SK-N-SH treated with all-trans-retinoic acid at 6 μM for 48 hours (cell line): ENCODE data around the gene PHF20.
"Not testable (repeated sequence)": the region's sequence is repeated elsewhere in the genome, so short reads cannot be mapped to it uniquely, and the experiment has no call there.

Source experiments
- ATAC-seq: fragments of 200-7000 bp; cut with Tn5 transposase; 3 replicates; pipeline ENCODE4 v1.9.1; 2020; ENCODE audit warnings: mild to moderate bottlenecking, moderate library complexity
- ZNF8 ChIP-seq: fragments of 450-650 bp; formaldehyde crosslinking; IDR thresholded peaks from 2 replicates; pipeline ENCODE4 v1.5.0; 2020; ENCODE audit warnings: mild to moderate bottlenecking, moderate library complexity
- TF ChIP-seq, protein P1 (sequence below): fragments of 250-450 bp; sonication (Bioruptor Pico); IDR thresholded peaks from 2 replicates; pipeline ENCODE4 v1.5.1; 2021; ENCODE audit warnings: mild to moderate bottlenecking, moderate library complexity

The PHF20 gene

DNA sequence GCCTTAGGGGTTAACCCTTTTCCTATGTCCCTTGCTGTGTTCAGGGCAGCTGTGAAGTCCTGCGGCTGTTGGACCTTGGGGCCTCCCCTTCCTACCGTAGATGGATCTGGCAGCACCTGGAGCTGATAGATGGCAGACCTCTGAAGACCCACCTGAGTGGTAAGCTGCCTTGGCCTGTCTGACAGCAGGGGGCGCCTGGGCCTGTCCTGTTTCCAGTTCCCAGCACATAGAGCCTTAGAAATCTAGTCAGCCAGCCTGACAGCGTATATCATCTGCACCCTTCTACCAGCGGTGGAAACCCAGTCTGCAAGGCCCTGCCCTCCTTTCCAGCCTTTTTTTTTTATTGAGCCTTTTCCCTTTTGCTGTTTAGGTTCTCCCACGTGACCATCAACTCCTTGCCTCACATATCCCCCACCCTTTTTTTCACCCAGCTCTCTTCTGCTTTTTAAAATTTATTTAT, 223.2 kb downstream of the PHF20 start (continued):
- TF ChIP-seq, protein P1, sequence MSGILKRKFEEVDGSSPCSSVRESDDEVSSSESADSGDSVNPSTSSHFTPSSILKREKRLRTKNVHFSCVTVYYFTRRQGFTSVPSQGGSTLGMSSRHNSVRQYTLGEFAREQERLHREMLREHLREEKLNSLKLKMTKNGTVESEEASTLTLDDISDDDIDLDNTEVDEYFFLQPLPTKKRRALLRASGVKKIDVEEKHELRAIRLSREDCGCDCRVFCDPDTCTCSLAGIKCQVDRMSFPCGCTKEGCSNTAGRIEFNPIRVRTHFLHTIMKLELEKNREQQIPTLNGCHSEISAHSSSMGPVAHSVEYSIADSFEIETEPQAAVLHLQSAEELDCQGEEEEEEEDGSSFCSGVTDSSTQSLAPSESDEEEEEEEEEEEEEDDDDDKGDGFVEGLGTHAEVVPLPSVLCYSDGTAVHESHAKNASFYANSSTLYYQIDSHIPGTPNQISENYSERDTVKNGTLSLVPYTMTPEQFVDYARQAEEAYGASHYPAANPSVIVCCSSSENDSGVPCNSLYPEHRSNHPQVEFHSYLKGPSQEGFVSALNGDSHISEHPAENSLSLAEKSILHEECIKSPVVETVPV (CRISPR knock-in tag): no peak
- TF ChIP-seq ZNF8 (CRISPR knock-in tag): no peak
- TF ChIP-seq, all 23 proteins: peak for 0

DNA sequence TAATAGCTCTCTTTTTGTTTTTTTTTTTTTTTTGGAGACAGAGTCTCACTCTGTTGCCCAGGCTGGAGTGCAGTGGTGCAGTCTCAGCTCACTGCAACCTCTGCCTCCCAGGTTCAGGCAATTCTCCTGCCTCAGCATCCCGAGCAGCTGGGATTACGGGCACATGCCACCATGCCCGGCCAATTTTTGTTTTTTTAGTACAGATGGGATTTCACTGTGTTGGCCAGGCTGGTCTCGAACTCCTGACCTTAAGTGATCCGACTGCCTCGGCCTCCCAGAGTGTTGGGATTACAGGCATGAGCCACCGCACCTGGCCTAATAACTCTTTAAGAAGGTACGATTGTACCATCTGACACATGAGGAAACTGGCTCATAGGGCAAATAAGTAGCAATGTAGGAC, 224.7 kb downstream of the PHF20 start:
- not testable (repeated sequence) for ATAC-seq
